GM23248 (cell line): ENCODE data around the gene ATAD1.

Experiments
- EZH2 ChIP-seq: fragments of 200-600 bp; sonication (generic); IDR thresholded peaks from 2 replicates; pipeline ENCODE4 v1.6.1; 2018; ENCODE audit warnings: antibody characterized with exemption, mild to moderate bottlenecking; ENCODE audit not compliant: insufficient read depth, poor library complexity, severe bottlenecking
- EZH2phosphoT487 ChIP-seq: fragments of 200-600 bp; sonication (generic); IDR thresholded peaks from 2 replicates; pipeline ENCODE4 v1.6.1; 2018; ENCODE audit warnings: antibody characterized with exemption, moderate library complexity, mild to moderate bottlenecking, low read depth; ENCODE audit not compliant: insufficient read depth

- TF ChIP-seq EZH2phosphoT487 (no peak), EZH2 (no peak)
These were observed 67.2 kb downstream of the ATAD1 start for GRCh38 chr10:87750817-87751216.
